ENCODE results near the gene TPM4.

The TPM4 gene

DNA sequence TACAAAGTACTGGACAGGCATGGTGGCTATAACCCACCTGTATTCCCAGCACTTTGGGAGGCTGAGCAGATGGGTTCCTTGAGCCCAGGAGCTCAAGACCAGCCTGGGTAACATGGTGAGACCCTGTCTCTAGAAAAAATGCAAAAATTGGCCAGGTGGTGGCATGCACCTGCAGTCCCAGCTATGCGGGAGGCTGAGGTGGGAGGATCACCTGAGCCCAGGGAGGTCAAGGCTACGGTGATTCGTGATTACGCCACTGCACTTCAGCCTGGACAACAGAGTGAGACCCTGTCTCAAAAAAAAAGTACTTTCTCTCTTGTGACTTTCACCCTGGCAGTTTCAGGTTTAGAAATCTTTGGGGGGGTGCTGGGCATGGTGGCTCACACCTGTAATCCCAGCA lies 24.2 kb downstream of the TPM4 start:
- in situ Hi-C loops (cut with HindIII; ENCODE audit: low sequenced_read_pairs), result no loop called here
- no peak overlapping the region for H3K4me3 ChIP-seq (ENCODE audit: low read depth, low read length)
- no peak for DNase-seq (ENCODE audit: low read depth, low spot score)
- TF ChIP-seq, protein P1, sequence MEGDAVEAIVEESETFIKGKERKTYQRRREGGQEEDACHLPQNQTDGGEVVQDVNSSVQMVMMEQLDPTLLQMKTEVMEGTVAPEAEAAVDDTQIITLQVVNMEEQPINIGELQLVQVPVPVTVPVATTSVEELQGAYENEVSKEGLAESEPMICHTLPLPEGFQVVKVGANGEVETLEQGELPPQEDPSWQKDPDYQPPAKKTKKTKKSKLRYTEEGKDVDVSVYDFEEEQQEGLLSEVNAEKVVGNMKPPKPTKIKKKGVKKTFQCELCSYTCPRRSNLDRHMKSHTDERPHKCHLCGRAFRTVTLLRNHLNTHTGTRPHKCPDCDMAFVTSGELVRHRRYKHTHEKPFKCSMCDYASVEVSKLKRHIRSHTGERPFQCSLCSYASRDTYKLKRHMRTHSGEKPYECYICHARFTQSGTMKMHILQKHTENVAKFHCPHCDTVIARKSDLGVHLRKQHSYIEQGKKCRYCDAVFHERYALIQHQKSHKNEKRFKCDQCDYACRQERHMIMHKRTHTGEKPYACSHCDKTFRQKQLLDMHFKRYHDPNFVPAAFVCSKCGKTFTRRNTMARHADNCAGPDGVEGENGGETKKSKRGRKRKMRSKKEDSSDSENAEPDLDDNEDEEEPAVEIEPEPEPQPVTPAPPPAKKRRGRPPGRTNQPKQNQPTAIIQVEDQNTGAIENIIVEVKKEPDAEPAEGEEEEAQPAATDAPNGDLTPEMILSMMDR (IDR thresholded peaks at IDR 0.05; ENCODE audit: low read depth, low read length), result no peak

DNA sequence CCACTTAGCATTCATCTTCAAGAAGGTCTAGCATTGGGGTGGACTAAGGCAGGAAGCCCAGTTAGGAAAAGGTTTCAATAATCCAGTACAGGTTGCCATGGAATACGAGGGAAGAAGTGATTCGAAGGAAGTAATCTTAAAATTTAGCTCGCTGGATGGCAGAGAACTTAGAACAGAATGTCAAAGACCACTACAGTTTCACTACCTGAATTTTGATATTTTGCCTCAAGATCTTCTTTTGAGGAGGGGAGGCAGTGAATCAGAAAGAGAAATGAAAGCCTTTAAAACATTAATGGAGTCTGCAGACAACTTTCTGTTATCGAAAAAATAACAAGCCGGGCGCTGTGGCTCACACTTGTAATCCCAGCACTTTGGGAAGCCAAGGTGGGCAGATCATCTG lies 28.4 kb downstream of the TPM4 start:
- DNase-seq (ENCODE audit: low read depth, low spot score), result no peak
- in situ Hi-C loops (cut with HindIII; ENCODE audit: low sequenced_read_pairs), result no loop called here
- TF ChIP-seq, protein P1 (IDR thresholded peaks at IDR 0.05; ENCODE audit: low read depth, low read length), result no peak
- no peak overlapping the region for H3K4me3 ChIP-seq (ENCODE audit: low read depth, low read length)

DNA sequence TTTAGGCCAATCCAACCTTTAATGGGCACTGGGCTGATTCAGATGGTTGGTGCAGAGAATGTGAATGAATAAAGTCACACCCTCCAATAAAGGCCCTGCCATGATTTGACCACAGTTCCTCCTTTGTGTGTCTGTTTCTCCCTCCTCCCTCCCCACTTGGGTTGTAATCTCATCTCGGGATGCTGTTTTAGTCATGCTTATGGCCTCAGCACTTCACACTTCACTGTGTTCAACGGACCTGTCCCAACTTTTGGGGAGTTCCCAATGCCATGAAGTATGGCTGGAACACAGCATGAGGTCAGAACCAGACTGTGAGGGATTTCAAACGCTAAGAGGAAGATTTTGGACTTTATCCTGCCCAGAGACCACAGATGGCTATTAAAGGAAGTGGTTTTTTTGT lies 29.8 kb downstream of the TPM4 start:
- TF ChIP-seq, protein P1 (IDR thresholded peaks at IDR 0.05; ENCODE audit: low read depth, low read length), result no peak
- DNase-seq (ENCODE audit: low read depth, low spot score), result no peak
- in situ Hi-C loops (cut with HindIII; ENCODE audit: low sequenced_read_pairs), result no loop called here
- H3K4me3 ChIP-seq (ENCODE audit: low read depth, low read length), result no peak overlapping the region

DNA sequence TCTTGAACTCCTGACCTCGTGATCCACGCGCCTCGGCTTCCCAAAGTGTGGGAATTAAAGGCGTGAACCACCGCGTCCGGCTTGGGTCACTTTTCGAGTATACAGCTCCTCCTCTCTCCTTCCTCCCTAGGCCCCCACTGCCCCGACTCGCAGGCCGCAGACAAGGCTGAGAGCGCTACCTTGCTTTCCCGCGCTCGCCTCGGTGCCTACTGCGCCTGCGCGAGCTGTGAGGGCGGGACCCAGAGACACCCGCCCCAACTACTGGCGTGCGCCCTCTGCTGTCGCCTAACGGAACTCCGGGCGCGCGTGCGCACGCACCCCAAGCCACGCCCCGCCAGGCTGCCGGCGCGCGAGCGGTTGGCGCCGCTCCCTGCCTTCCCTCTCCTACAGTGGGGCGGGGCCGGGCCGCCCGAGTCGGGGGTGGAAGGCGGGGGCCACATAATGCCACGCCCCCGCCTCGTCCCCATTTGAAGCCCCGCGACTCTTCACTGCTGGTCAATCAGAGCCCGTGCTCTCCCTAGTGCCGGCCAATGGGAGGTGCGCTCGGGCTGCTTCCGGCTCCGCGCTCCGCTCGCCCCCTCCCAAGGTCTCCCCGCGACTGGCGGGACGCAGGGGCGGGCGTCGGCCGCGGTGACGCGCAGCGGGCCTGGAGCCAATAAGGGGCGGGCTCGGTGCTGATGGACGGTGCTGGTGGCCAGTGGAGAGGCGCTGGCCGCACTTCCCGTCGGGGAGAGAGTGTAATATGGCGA lies 35.0 kb downstream of the TPM4 start, which contains the start of gene RAB8A:
Gene RAB8A (plus strand): TSS at position 730 of the 749 bp plus-strand sequence. CDS start 13 bp downstream, at position 743.
- TF ChIP-seq, protein P1 (IDR thresholded peaks at IDR 0.05; ENCODE audit: low read depth, low read length), result peak; percentile 81
- in situ Hi-C loops (cut with HindIII; ENCODE audit: low sequenced_read_pairs), result no loop called here
- DNase-seq (ENCODE audit: low read depth, low spot score), result peak; percentile 100
- H3K4me3 ChIP-seq (ENCODE audit: low read depth, low read length), result peak within 1 kb of the TSS; percentile 99

DNA sequence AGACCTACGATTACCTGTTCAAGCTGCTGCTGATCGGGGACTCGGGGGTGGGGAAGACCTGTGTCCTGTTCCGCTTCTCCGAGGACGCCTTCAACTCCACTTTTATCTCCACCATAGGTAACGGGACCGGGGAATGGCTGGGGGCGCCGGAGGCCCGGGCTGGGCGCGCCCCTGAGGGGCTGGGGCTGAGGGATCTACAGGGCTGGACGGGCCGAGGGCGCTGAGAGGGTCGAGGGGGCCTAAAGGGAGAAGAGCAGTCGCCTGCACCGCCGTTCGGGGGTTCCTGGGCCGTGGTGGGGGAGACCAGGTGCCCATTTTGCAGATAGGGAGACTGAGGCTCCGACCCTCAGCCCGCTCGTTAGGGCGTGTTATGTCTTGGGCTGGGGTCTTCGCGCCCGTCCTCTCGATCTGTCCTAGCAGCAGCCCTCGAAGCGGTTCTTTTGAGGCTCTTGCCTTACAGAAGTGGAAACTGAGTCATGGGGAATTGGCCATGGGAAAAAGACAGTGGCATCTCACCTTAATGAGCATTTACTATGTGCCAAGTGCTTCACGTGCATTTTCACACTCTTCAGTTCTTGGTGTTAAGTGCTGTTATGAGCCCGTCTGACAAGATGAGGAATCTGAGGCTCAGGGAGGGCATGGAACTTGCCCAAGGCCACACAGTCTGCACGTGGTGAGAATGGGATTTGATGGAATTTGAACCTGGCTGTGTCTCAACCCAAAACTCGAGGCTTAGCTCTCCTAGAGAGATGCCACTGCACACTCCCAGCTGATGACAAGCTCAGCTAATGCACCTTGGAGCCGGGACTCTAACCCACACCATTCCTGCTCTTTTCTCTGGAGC lies 35.8 kb downstream of the TPM4 start:
- no peak for DNase-seq (ENCODE audit: low read depth, low spot score)
- TF ChIP-seq, protein P1 (IDR thresholded peaks at IDR 0.05; ENCODE audit: low read depth, low read length), result no peak
- H3K4me3 ChIP-seq (ENCODE audit: low read depth, low read length), result peak overlapping the region; percentile 99
- in situ Hi-C loops (cut with HindIII; ENCODE audit: low sequenced_read_pairs), result no loop called here

DNA sequence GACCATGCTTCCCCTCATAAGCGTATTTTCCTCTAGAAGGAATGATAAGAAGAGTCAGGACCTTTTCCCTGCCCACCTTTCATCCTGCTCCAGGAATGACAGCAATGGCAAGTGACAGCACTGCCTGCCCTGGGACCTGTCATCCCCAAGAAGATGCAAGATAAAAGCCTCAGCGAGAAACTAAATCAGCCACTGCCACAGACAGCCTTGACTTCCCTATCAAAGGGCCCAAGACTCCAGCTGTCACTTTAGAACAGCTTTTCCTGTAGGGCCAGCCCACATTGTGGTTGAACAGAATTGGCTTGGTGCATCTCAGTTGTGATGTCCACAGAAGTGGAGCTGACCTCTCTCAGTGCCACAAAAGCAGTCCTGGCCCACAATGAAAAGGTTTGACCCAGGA lies 36.5 kb downstream of the TPM4 start:
- in situ Hi-C loops (cut with HindIII; ENCODE audit: low sequenced_read_pairs), result no loop called here
- DNase-seq (ENCODE audit: low read depth, low spot score), result no peak
- TF ChIP-seq, protein P1 (IDR thresholded peaks at IDR 0.05; ENCODE audit: low read depth, low read length), result no peak

More for the DNA sequence above, 36.5 kb downstream of the TPM4 start:
- peak overlapping the region; percentile 99 for H3K4me3 ChIP-seq (ENCODE audit: low read depth, low read length)

Data from astrocyte of the spinal cord (primary cell).